DND-41 (cell line): ENCODE measurements around the gene SPRY4.

Experiments used
- ATAC-seq: fragments of 200-7000 bp; cut with Tn5 transposase; 3 replicates; pipeline ENCODE4 v1.9.1; 2021; ENCODE audit warnings: low read depth; ENCODE audit not compliant: insufficient read depth
- DNase-seq: peaks from one replicate; pipeline ENCODE4 v3.0.0-alpha.2; 2020
- H2AFZ ChIP-seq: 2 replicates; pipeline ENCODE4 v1.6.0; 2012; ENCODE audit warnings: low read depth, low read length
- H3K27ac ChIP-seq: 2 replicates; pipeline ENCODE4 v1.5.1; 2012; ENCODE audit warnings: low read length, inconsistent platforms
- H3K27me3 ChIP-seq: fragments of 200-600 bp; sonication (generic); 2 replicates; pipeline ENCODE4 v1.6.0; 2012; ENCODE audit warnings: low read length, mild to moderate bottlenecking, inconsistent platforms; ENCODE audit not compliant: insufficient read depth, poor library complexity
- H3K36me3 ChIP-seq: 2 replicates; pipeline ENCODE4 v1.5.1; 2012; ENCODE audit warnings: low read length, inconsistent platforms; ENCODE audit not compliant: insufficient read depth
- H3K4me1 ChIP-seq: 2 replicates; pipeline ENCODE4 v1.5.1; 2012; ENCODE audit warnings: mild to moderate bottlenecking, low read length; ENCODE audit not compliant: insufficient read depth
- H3K4me2 ChIP-seq: 2 replicates; pipeline ENCODE4 v1.6.0; 2012; ENCODE audit warnings: mild to moderate bottlenecking, moderate library complexity, low read length, inconsistent platforms; ENCODE audit not compliant: insufficient read depth
- H3K4me3 ChIP-seq, 2 experiments: fragments of 200-600 bp in 1 of 2; shearing (Covaris generic) in 1 of 2; 2 replicates each; pipeline ENCODE4 v1.5.1; 2012 to 2016; ENCODE audit warnings: inconsistent platforms in 2 of 2, low read length in 2 of 2, mild to moderate bottlenecking in 2 of 2, low read depth in 1 of 2, moderate library complexity in 1 of 2
- H3K79me2 ChIP-seq: 2 replicates; pipeline ENCODE4 v1.6.0; 2012; ENCODE audit warnings: low read length, inconsistent platforms; ENCODE audit not compliant: insufficient read depth
- H3K9ac ChIP-seq: 2 replicates; pipeline ENCODE4 v1.6.0; 2012; ENCODE audit warnings: low read depth, mild to moderate bottlenecking, inconsistent platforms, low read length, moderate library complexity
- H3K9me3 ChIP-seq: 2 replicates; pipeline ENCODE4 v1.5.1; 2012; ENCODE audit warnings: low read length, moderate library complexity, mild to moderate bottlenecking, inconsistent platforms; ENCODE audit not compliant: insufficient read depth, severe bottlenecking
- H4K20me1 ChIP-seq: 2 replicates; pipeline ENCODE4 v1.6.0; 2012; ENCODE audit warnings: low read length; ENCODE audit not compliant: insufficient read depth
- EZH2 ChIP-seq: IDR thresholded peaks from 3 replicates; pipeline ENCODE4 v1.6.1; 2012; ENCODE audit warnings: borderline replicate concordance, low read depth, mild to moderate bottlenecking, moderate library complexity, low read length, inconsistent platforms; ENCODE audit not compliant: severe bottlenecking
- TF ChIP-seq, protein P1 (sequence below): IDR thresholded peaks from 2 replicates; pipeline ENCODE4 v1.5.1; 2012; ENCODE audit warnings: borderline replicate concordance, low read length, moderate library complexity, mild to moderate bottlenecking; ENCODE audit not compliant: poor library complexity, severe bottlenecking; ENCODE audit errors: extremely low read depth

The SPRY4 gene

DNA sequence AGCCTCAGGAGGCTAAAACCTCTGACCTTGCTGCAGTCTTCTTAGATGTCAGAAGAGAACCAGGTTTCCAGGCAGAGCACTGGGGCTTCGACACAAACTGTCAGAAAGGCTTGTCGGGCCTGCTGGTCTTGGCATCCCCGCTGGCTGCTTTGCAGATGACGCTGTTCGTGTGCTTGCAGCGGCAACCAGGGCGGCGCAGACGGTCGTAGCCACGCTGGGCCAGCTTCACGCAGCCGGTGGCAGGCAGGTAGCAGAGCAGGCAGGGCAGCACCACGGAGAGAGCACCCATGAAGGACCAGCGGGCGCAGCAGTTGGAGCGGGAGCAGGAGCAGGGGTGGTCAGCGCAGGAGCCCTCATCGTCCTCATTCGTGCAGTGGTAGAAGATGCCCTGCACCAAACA, 10.7 kb downstream of the SPRY4 start:
- Histone ChIP-seq H3K9ac (no peak overlapping the region), H4K20me1 (no peaks in the 10 kb centered on the region), H3K27me3 (no peaks in the 10 kb centered on the region), H3K4me1 (peaks cover 43% of the 10 kb centered on the region), H3K4me3 (no peak overlapping the region), H3K4me2 (no peak overlapping the region), H2AFZ (no peak overlapping the region), H3K79me2 (no peaks in the 10 kb centered on the region), H3K9me3 (no peaks in the 10 kb centered on the region), H3K27ac (no peak overlapping the region), H3K36me3 (no peaks in the 10 kb centered on the region)
- DNase-seq (no peak), ATAC-seq (no peak)
- TF ChIP-seq EZH2 = no peak
- TF ChIP-seq, protein P1, sequence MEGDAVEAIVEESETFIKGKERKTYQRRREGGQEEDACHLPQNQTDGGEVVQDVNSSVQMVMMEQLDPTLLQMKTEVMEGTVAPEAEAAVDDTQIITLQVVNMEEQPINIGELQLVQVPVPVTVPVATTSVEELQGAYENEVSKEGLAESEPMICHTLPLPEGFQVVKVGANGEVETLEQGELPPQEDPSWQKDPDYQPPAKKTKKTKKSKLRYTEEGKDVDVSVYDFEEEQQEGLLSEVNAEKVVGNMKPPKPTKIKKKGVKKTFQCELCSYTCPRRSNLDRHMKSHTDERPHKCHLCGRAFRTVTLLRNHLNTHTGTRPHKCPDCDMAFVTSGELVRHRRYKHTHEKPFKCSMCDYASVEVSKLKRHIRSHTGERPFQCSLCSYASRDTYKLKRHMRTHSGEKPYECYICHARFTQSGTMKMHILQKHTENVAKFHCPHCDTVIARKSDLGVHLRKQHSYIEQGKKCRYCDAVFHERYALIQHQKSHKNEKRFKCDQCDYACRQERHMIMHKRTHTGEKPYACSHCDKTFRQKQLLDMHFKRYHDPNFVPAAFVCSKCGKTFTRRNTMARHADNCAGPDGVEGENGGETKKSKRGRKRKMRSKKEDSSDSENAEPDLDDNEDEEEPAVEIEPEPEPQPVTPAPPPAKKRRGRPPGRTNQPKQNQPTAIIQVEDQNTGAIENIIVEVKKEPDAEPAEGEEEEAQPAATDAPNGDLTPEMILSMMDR = no peak

DNA sequence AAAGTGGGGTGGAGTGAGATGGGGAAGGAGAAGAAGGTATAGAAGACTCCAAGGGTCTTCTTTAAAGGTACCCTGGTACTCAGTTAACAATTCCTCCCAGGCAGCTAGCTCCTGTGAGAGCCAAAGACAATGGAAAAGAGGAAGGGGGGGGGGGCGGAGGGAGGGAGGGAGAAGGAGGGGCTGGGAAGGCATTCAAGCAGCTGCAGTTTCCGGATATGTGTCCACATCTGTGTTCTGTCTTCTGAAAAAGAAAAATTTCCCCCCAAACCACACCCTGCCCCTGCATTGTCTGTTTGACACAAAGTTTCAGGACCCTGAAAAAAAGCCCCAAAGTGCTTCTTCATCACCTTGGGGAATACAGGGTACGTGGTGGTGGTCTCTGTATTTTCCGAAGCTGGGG, 11.1 kb downstream of the SPRY4 start:
- Histone ChIP-seq H3K79me2 (no peaks in the 10 kb centered on the region), H3K4me1 (peaks cover 39% of the 10 kb centered on the region), H3K4me3 (no peak overlapping the region), H4K20me1 (no peaks in the 10 kb centered on the region), H3K9ac (no peak overlapping the region), H3K4me2 (no peak overlapping the region), H3K27me3 (no peaks in the 10 kb centered on the region), H2AFZ (no peak overlapping the region), H3K9me3 (no peaks in the 10 kb centered on the region), H3K36me3 (no peaks in the 10 kb centered on the region), H3K27ac (no peak overlapping the region)
- no peak for TF ChIP-seq EZH2
- TF ChIP-seq, protein P1 = no peak
- DNase-seq (no peak), ATAC-seq (no peak)

DNA sequence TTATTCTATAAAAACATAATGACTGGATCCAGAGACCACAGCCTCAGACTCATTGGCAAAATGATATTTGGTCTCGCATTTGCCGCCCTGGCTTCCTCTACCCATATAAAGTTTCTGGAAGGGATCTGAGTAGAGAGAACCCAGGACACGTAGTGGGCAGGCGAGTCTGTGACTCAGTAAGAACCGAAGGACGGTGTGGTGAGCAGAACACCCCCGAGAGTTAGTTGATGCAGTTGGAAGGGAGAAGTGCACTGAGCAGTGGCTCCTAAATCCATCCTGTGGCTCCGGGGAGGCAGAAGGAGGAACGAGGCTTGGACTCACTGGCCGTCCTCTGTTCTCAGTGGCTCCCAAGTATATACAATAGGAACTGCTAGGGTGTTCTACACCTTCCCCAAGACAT, 11.5 kb downstream of the SPRY4 start:
- ATAC-seq (no peak), DNase-seq (no peak)
- Histone ChIP-seq H3K9ac (no peak overlapping the region), H3K36me3 (no peaks in the 10 kb centered on the region), H3K27me3 (no peaks in the 10 kb centered on the region), H3K4me1 (peaks cover 36% of the 10 kb centered on the region), H3K27ac (no peak overlapping the region), H3K9me3 (no peaks in the 10 kb centered on the region), H2AFZ (no peak overlapping the region), H3K4me3 (no peak overlapping the region), H3K79me2 (no peaks in the 10 kb centered on the region), H4K20me1 (no peaks in the 10 kb centered on the region), H3K4me2 (no peak overlapping the region)
- no peak for TF ChIP-seq EZH2
- TF ChIP-seq, protein P1 = no peak

DNA sequence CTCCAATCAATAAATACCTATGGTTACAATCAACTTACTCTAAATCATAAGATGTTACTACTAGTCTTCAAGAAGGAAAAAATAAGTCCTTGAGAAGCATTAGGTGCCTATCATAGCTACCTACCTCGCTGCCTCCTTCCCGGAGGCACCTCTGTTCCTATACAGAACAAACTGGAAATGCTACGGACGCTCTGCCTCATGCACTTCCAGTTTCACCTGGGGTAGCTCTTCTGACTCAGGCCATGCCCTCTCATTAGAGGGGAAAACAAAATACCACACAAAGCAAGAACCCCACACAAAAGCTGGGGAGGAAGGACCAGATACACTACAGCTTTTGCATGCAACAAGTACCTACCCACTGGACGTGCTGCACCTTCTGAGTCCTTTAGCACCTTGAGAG, 12.4 kb downstream of the SPRY4 start:
- no peaks in the 10 kb centered on the region for H3K9me3 ChIP-seq
- no peak overlapping the region for H3K4me3 ChIP-seq
- H2AFZ ChIP-seq = no peak overlapping the region
- H3K4me2 ChIP-seq = no peak overlapping the region
- ATAC-seq (no peak), DNase-seq (no peak)
- no peak overlapping the region for H3K27ac ChIP-seq
- no peaks in the 10 kb centered on the region for H4K20me1 ChIP-seq
- H3K9ac ChIP-seq = no peak overlapping the region
- H3K36me3 ChIP-seq = no peaks in the 10 kb centered on the region
- no peaks in the 10 kb centered on the region for H3K27me3 ChIP-seq
- TF ChIP-seq, protein P1 = no peak
- peaks cover 36% of the 10 kb centered on the region for H3K4me1 ChIP-seq
- no peaks in the 10 kb centered on the region for H3K79me2 ChIP-seq
